Medulla oblongata (tissue), 1 donor: ENCODE results near the gene HSPB2.

Experiments used
- DNase-seq: peaks from one replicate; pipeline ENCODE4 v3.0.0-alpha.2; 2015; ENCODE audit errors: extremely low spot score

HSPB2 gene

DNA sequence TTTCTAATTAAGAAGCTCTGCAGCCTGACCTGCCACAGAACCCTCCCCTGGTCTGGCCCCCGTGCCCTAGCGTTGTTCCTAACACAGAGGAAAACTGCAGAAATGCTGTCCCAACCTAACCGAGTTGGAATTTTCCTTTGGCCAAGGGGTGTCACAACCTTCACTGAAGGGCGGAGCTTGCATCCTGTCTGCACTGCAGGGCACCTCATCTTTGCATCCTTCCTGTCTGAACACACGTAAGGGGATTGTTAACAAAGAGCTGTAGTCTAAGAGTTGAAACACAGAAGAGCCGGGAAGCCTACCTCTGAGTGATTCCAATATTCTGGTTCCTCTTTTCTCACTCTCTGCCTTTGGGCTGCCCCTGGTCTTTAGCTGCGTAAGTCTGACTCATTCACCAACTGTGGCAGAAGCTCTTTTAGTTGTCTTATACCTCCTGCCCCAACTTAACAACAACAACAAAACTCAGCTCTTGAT lies 26.2 kb downstream of the HSPB2 start:
- DNase-seq: peak; percentile 62

GRCh38 chr11:111939836-111940604 lies 27.5 kb downstream of the HSPB2 start:
- DNase-seq: peak; percentile 2

DNA sequence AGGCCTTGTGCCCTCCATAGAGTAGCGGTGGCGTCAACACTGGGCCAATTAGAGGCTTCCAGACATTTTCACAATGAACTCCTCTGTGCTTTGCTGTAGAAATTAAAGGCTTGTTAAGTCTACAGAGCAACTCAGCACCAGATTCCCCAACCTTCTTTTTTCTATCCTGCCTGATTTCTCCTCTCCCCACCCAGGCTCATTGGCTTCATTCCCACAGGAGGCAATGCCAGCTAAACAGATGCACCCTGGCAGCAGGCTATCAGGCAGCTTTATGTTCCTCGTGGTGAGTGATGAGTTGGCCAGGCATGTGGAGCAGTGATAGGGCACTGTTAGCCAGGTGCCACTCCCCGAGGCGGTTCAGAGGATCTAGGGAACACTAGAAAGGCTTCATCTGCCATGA lies 29.4 kb downstream of the HSPB2 start:
- DNase-seq: peak; percentile 51

DNA sequence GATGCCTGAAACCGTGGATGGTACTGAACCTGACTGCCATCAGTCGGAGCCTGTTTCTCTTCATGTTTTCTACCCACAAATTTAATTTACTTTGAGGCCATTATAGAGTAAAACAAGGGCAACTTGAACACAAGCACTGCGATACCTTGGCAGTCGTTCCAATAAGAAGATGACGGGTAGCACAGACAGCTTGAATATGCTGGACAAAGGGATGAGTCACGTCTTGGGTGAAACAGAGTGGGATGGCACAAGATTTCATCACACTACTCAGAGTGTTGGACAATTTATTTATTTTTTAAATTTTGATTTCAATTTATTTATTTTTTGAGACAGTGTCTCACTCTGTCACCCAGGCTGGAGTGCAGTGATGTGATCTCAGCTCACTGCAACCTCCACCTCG lies 30.3 kb downstream of the HSPB2 start:
- DNase-seq: no peak

DNA sequence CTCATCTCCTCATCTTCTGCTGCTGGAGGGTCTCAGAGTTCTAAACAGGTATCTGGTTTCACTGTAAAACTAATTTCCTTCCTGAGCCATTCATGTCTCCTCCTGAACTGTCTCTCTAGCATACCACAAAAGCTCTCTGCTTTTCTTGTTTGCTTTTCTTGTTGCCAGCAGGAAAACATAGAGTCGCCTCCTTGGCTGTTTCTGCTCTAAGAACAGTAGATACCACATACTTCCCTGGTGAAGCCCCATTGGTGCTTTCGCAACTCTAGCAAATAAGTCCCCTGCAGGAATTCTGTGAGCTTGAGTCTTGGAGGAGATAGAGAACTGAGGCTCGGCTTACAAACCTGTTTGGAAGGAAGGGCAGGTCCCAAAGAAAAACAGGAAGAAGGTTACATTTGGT lies 31.6 kb downstream of the HSPB2 start:
- peak; percentile 2 for DNase-seq

DNA sequence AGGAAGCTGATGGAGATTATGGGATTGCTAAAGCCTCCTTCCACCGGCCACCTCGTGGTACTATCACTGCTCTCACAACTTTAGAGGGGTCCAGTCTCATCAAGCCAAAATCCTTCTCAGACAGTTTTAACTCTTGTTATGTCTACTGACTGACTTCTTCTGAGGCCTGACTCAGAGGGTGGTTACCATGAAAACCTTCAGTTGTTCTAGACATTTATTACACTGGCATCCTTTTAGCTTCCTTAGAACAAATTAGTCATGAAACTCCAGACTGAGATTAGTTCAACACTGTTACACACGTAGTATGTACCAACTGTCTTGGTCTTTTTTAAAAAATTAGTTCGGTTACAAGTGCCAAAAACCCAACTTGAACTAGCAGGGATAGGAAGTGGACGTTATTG lies 32.1 kb downstream of the HSPB2 start:
- no peak for DNase-seq

- no peak for DNase-seq
Observed at GRCh38 chr11:111945198-111945597, 32.7 kb downstream of the HSPB2 start.

DNA sequence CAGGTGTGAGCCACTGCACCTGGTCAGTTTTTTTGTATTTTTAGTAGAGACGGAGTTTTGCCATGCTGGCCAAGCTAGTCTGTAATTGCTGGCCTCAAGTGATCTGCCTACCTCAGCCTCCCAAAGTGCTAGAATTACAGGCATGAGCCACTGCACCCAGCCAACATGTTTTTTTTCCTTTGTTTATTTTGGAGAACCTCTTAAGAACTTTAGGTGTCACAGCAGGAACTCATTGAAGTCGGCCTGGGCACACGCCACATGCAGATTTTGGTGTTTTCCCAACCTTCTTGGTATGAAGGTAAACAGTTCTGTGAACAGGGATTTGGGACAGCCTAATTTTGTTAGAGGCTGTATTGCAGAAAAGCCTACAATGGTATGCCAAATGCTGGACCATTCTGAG lies 34.0 kb downstream of the HSPB2 start:
- DNase-seq: no peak

DNA sequence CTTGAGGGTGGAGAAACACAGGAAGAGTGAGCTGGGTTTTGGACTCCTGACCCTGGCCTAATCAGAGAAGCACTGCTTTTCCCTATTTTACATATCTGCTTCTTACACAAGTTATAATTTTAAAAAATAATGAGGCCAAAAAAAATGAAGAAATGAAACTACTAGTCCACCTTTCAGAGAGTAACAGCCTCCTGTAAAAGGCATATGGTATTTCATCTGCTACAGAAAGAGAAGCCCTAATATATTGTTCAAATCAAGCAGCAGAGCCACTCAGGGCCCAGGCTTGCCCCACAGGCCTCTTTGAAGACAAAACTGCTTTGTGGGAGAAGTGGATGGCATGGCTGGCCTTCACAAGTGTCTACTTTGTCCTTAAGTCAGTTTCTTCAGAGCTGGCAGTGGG lies 34.6 kb downstream of the HSPB2 start:
- DNase-seq: no peak

DNA sequence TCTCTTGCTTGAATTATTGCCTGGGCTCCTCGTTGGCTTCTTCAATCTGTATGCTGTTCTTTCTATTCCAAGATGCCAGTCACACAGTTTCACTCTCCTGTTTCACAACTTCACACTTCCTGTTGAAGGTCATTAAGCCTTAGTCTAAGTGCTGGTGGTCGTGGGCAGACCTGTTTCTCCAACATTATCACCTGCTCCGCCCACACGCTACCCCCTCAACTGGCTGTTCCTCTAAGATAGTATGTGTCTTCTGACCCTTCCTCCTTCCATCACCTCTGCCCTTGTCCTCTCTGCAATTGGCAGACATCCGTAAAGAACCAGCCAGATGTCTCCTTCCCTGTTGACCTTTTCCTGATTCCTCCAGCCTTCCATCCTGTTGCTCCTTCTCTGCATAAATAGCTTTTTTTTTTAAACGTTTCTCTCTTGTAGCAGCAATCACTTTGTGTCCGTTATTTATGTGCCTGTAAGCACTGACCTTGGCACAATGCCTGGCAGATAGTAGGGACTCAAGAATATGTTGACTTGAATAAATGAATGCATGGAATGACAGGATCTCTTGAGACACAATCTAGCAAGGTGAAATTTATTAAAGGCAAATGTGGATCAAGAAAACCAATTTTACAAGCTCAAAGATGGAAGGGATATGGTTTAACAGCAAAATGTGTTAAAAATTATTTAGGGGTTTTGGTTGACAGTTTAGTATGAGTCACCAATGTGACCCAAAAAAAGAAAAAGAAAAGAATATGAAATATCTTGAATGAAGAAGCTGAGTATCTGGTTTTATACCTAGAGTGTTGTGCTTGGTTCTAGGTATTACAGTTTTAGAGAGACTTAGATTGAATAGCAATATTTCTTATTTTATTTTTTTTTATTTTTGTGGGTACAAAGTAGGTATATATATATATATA lies 37.2 kb downstream of the HSPB2 start:
- no peak for DNase-seq

GRCh38 chr11:111951565-111951964 lies 39.0 kb downstream of the HSPB2 start:
- DNase-seq: no peak

GRCh38 chr11:111954154-111954553 lies 41.6 kb downstream of the HSPB2 start:
- DNase-seq: no peak

- DNase-seq: no peak
Observed at GRCh38 chr11:111957663-111958444, 45.3 kb downstream of the HSPB2 start.

GRCh38 chr11:111960916-111961315 lies 48.4 kb downstream of the HSPB2 start:
- no peak for DNase-seq

DNA sequence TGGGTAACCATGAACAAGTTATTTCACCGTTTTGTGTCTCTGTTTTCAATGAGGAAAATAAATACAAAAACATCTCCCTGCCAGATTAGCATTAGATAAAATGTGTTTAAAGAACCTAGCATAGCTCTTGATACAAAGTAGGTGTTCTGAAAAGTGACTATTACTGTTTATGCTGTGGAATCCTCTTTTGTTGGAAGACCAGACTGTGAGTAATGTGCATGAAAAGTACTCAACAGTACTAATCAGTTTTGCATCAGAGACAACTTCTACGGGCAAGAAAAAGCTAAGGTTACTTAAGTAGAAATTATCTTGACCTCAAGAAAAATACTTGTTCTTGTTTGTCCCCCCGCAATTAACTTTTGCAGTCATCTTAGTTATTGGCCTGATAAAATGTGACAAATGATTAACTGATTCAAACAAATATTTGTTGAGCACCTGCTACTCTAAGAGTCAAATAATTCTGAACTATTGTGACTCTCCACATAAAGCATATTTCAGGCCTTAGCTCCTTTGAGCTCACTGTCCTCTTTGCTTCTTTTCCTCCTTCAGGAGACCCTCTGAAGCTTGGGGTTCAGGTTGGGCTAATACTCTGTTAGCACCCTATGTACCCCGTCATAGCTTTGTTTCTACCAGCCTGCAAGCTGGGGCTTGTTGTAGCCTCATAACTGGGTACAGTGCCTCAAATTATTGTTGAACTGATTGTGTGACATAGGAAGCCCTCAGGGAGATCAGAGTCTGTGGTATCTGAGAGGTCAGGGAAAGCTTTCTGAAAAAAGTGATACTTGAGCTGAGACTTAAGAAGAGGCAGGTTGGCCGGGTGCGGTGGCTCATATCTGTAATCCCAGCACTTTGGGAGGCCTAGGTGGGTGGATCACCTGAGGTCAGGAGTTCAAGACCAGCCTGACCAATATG lies 49.1 kb downstream of the HSPB2 start:
- no peak for DNase-seq
